NCI-H1105 (cell line): ENCODE data around the gene APBA3.

Experiments used
- DNase-seq: peaks from one replicate; lab custom pipeline; 2025; lab: John Stamatoyannopoulos, UW

APBA3 gene

GRCh38 chr19:3748965-3749364 lies 12.5 kb downstream of the APBA3 start:
- no peak for DNase-seq

GRCh38 chr19:3746371-3747056 lies 15.0 kb downstream of the APBA3 start:
- DNase-seq, result no peak

GRCh38 chr19:3745363-3746045 lies 16.0 kb downstream of the APBA3 start:
- no peak for DNase-seq

- DNase-seq, result no peak
Observed at GRCh38 chr19:3743486-3743885, 18.0 kb downstream of the APBA3 start.

GRCh38 chr19:3740431-3740830 lies 21.1 kb downstream of the APBA3 start:
- DNase-seq, result no peak

GRCh38 chr19:3738477-3739220 lies 22.8 kb downstream of the APBA3 start:
- DNase-seq, result no peak

GRCh38 chr19:3737487-3738205 lies 23.8 kb downstream of the APBA3 start:
- DNase-seq, result no peak

- DNase-seq, result no peak
Observed at GRCh38 chr19:3736106-3736724, 25.3 kb downstream of the APBA3 start.

GRCh38 chr19:3734310-3734600 lies 27.2 kb downstream of the APBA3 start:
- DNase-seq, result no peak

GRCh38 chr19:3733549-3734309 lies 27.8 kb downstream of the APBA3 start:
- DNase-seq, result no peak

GRCh38 chr19:3732108-3732507 lies 29.4 kb downstream of the APBA3 start:
- DNase-seq, result no peak

GRCh38 chr19:3730457-3730958 lies 31.0 kb downstream of the APBA3 start:
- DNase-seq, result no peak

- no peak for DNase-seq
Observed at GRCh38 chr19:3725640-3726310, 35.7 kb downstream of the APBA3 start.

- no peak for DNase-seq
Observed at GRCh38 chr19:3725121-3725520, 36.4 kb downstream of the APBA3 start.

- peak; percentile 80 for DNase-seq
Observed at GRCh38 chr19:3723883-3724282, 37.6 kb downstream of the APBA3 start.

- DNase-seq, result no peak
Observed at GRCh38 chr19:3723110-3723488, 38.4 kb downstream of the APBA3 start.

GRCh38 chr19:3722443-3723109 lies 38.9 kb downstream of the APBA3 start:
- no peak for DNase-seq

GRCh38 chr19:3721887-3722442 lies 39.5 kb downstream of the APBA3 start:
- DNase-seq, result no peak

GRCh38 chr19:3721131-3721886 lies 40.2 kb downstream of the APBA3 start:
- DNase-seq, result peak; percentile 96
